SJSA1 (cell line): ENCODE data around the gene OR7G1. TPM values are rescaled to one million over a fixed set of nuclear protein-coding genes. Genes with fewer than 3 reads are reported as not detected.

Source experiments
- DNase-seq, 2 experiments: peaks; one replicate each; pipeline ENCODE4 v3.0.0-alpha.2; 2015 to 2020; ENCODE audit warnings: low spot score in 2 of 2, low read depth in 1 of 2
- H3K27ac ChIP-seq: fragments of 250-450 bp; sonication (Bioruptor Pico); 2 replicates; pipeline ENCODE4 v1.5.1; 2020; ENCODE audit warnings: mild to moderate bottlenecking, moderate library complexity
- H3K27me3 ChIP-seq: fragments of 250-450 bp; sonication (Bioruptor Pico); replicated peaks from 2 replicates; pipeline ENCODE4 v1.5.1; 2020; ENCODE audit warnings: mild to moderate bottlenecking, moderate library complexity
- H3K36me3 ChIP-seq: fragments of 250-450 bp; sonication (Bioruptor Pico); 2 replicates; pipeline ENCODE4 v1.5.1; 2020; ENCODE audit warnings: mild to moderate bottlenecking
- H3K4me1 ChIP-seq: fragments of 250-450 bp; sonication (Bioruptor Pico); replicated peaks from 2 replicates; pipeline ENCODE4 v1.6.1; 2021; ENCODE audit warnings: mild to moderate bottlenecking
- H3K4me3 ChIP-seq: fragments of 250-450 bp; sonication (Bioruptor Pico); 2 replicates; pipeline ENCODE4 v1.5.1; 2020; ENCODE audit warnings: mild to moderate bottlenecking
- H3K9me3 ChIP-seq: fragments of 250-450 bp; sonication (Bioruptor Pico); replicated peaks from 2 replicates; pipeline ENCODE4 v1.5.1; 2020; ENCODE audit warnings: mild to moderate bottlenecking
- total RNA-seq: library from RNA; depleted of rRNA; stranded (reverse); fragments of >200 nt; shearing (Covaris generic); gene quantifications from 2 replicates; pipeline ENCODE4 v1.2.3, GENCODE V29; 2014; rRNA removed

The OR7G1 gene
- total RNA-seq, 1 experiment from 2014 or later = not detected

- Histone ChIP-seq H3K4me3 (no peak overlapping the region), H3K27ac (no peak overlapping the region), H3K9me3 (no peaks in the 10 kb centered on the region), H3K27me3 (no peaks in the 10 kb centered on the region), H3K36me3 (no peaks in the 10 kb centered on the region), H3K4me1 (peaks cover 3% of the 10 kb centered on the region)
- no peak for DNase-seq
Measured at GRCh38 chr19:9065457-9066014, 50.0 kb downstream of the OR7G1 start.

Other genes starting within 250 kb of the OR7G1 start
- not detected in 2 replicates for gene MUC16, start 105.4 kb downstream of the OR7G1 start, total RNA-seq
- not detected in 2 replicates for gene OR1M1, start 28.7 kb downstream of the OR7G1 start, total RNA-seq
- gene OR7G2, start 8.3 kb downstream of the OR7G1 start, total RNA-seq = not detected in 2 replicates
- not detected in 2 replicates for gene OR7G3, start 11.2 kb upstream of the OR7G1 start, total RNA-seq
- 8.1 and 17.7 TPM in 2 replicates for gene ZNF317, start 24.6 kb upstream of the OR7G1 start, total RNA-seq
- gene OR7D2, start 63.2 kb upstream of the OR7G1 start, total RNA-seq = 0.03 TPM in 1 of 2 replicates, not detected in the other
- gene OR7D4, start 103.8 kb upstream of the OR7G1 start, total RNA-seq = not detected in 2 replicates
- gene OR7E24, start 135.2 kb upstream of the OR7G1 start, total RNA-seq = not detected in 2 replicates
- 8.0 and 13.6 TPM in 2 replicates for gene ZNF699, start 194.1 kb upstream of the OR7G1 start, total RNA-seq
- 15.8 and 18.4 TPM in 2 replicates for gene ZNF559, start 208.4 kb upstream of the OR7G1 start, total RNA-seq
- 1.8 TPM in 1 of 2 replicates, not detected in the other for gene ZNF177, start 247.2 kb upstream of the OR7G1 start, total RNA-seq